GM12878 (cell line): ENCODE data around the gene SEC14L1.

Source experiments
- EGR1 ChIP-seq, 2 experiments: IDR thresholded peaks; 1 replicate in 1 of 2; 2 replicates in 1 of 2; pipeline ENCODE4 v1.6.1; 2011 to 2012; ENCODE audit warnings: low read depth in 2 of 2, low read length in 2 of 2, borderline replicate concordance in 1 of 2, mild to moderate bottlenecking in 1 of 2, moderate library complexity in 1 of 2
- GATAD2B ChIP-seq: fragments of 450-650 bp; conservative IDR thresholded peaks from 2 replicates; pipeline ENCODE4 v1.6.1; 2017; ENCODE audit warnings: low read depth, mild to moderate bottlenecking, moderate library complexity
- POLR2A ChIP-seq: IDR thresholded peaks from 2 replicates; pipeline ENCODE4 v1.6.1; 2011; ENCODE audit warnings: low read depth, mild to moderate bottlenecking, low read length
- POLR2AphosphoS2 ChIP-seq: IDR thresholded peaks from 2 replicates; pipeline ENCODE4 v1.6.1; 2011; ENCODE audit warnings: low read depth, mild to moderate bottlenecking, low read length, improper control_type of control experiment, moderate library complexity
- RELA ChIP-seq: fragments of 450-650 bp; IDR thresholded peaks from 2 replicates; pipeline ENCODE4 v1.8.0; 2014; ENCODE audit warnings: borderline replicate concordance; ENCODE audit not compliant: partially characterized antibody
- REST ChIP-seq: IDR thresholded peaks from 2 replicates; pipeline ENCODE4 v1.6.1; 2012; ENCODE audit warnings: mild to moderate bottlenecking, low read depth, low read length
- STAT3 ChIP-seq: IDR thresholded peaks from 2 replicates; pipeline ENCODE4 v1.6.1; 2011; ENCODE audit warnings: low read depth, low read length, improper control_type of control experiment
- ZBTB40 ChIP-seq: fragments of 450-650 bp; IDR thresholded peaks from 2 replicates; pipeline ENCODE4 v1.6.1; 2016; ENCODE audit warnings: mild to moderate bottlenecking, moderate library complexity, borderline replicate concordance

GRCh38 chr17:77146882-77147281 is 6.1 kb downstream of the SEC14L1 start:
- TF ChIP-seq POLR2A (no peak), STAT3 (no peak), RELA (no peak), GATAD2B (no peak), REST (no peak), POLR2AphosphoS2 (no peak), ZBTB40 (no peak; the same call in 1 of the 2 replicates), EGR1 (IDR thresholded peaks at IDR 0.05; ENCODE audit: borderline replicate concordance in 1 of 2, low read depth in 2 of 2, low read length in 2 of 2) (no peak)
